IMR-90 (cell line): Measurements from ENCODE around the gene CREB3L1. TPM values are rescaled to one million over a fixed set of nuclear protein-coding genes. Genes with fewer than 3 reads are reported as not detected.

ENCODE experiments used
- ATAC-seq: fragments of 200-7000 bp; cut with Tn5 transposase; 2 replicates; pipeline ENCODE4 v1.9.1; 2020; ENCODE audit warnings: low read depth, mild to moderate bottlenecking, moderate library complexity
- BruUV-seq: library from RNA; stranded (reverse); fragments of 400-500 nt; replicated peaks from 2 replicates; lab custom pipeline; 2021; lab: Mats Ljungman, UMichigan
- CTCF ChIA-PET: fragments of 300-600 bp; formaldehyde crosslinking; extraction: SDS; loops from one replicate; lab custom pipeline; 2021; ENCODE audit warnings: antibody characterized with exemption; lab: Yijun Ruan, JAX
- POLR2A ChIA-PET: fragments of 300-600 bp; sonication (Branson Sonifier 250); formaldehyde crosslinking; loops from one replicate; lab custom pipeline; 2022; ENCODE audit warnings: antibody characterized with exemption; ENCODE audit not compliant: unreplicated experiment; lab: Charles Lee
- DNase-seq: peaks from one replicate; pipeline ENCODE4 v3.0.0; 2013
- H2AFZ ChIP-seq: replicated peaks from 2 replicates; pipeline ENCODE3; 2013; ENCODE audit warnings: low read length, mild to moderate bottlenecking; ENCODE audit not compliant: poor library complexity
- H2AK5ac ChIP-seq: 2 replicates; pipeline ENCODE4 v1.6.1; 2013; ENCODE audit warnings: low read depth, low read length, inconsistent platforms
- H2AK9ac ChIP-seq: replicated peaks from 2 replicates; pipeline ENCODE3; 2013; ENCODE audit warnings: mild to moderate bottlenecking, low read depth, low read length, moderate library complexity; ENCODE audit not compliant: poor library complexity
- H2BK120ac ChIP-seq: 2 replicates; pipeline ENCODE4 v1.6.1; 2013; ENCODE audit warnings: low read depth, low read length, inconsistent platforms
- H2BK15ac ChIP-seq: 3 replicates; pipeline ENCODE4 v1.6.1; 2013; ENCODE audit warnings: low read depth, low read length, inconsistent platforms
- H2BK20ac ChIP-seq: 2 replicates; pipeline ENCODE4 v1.6.1; 2013; ENCODE audit warnings: low read depth, mild to moderate bottlenecking, inconsistent platforms, low read length, moderate library complexity
- H2BK5ac ChIP-seq: 2 replicates; pipeline ENCODE4 v1.6.1; 2013; ENCODE audit warnings: mild to moderate bottlenecking, low read depth, low read length, inconsistent platforms; ENCODE audit not compliant: poor library complexity, severe bottlenecking
- H3K14ac ChIP-seq: replicated peaks from 2 replicates; pipeline ENCODE4 v1.6.1; 2013; ENCODE audit warnings: low read depth, low read length, inconsistent platforms
- H3K18ac ChIP-seq: 2 replicates; pipeline ENCODE4 v1.6.1; 2013; ENCODE audit warnings: low read depth, low read length, control low read depth
- H3K23ac ChIP-seq: 2 replicates; pipeline ENCODE4 v1.6.1; 2013; ENCODE audit warnings: low read depth, low read length, inconsistent platforms
- H3K27ac ChIP-seq: 2 replicates; pipeline ENCODE4 v1.5.1; 2013; ENCODE audit warnings: mild to moderate bottlenecking, control low read depth, low read length; ENCODE audit not compliant: insufficient read depth
- H3K27me3 ChIP-seq: 2 replicates; pipeline ENCODE4 v1.6.1; 2013; ENCODE audit warnings: low read length; ENCODE audit not compliant: control insufficient read depth, insufficient read depth
- H3K36me3 ChIP-seq: 2 replicates; pipeline ENCODE4 v1.6.1; 2013; ENCODE audit warnings: low read length, mixed read lengths; ENCODE audit not compliant: control insufficient read depth, insufficient read depth
- H3K4ac ChIP-seq: 2 replicates; pipeline ENCODE4 v1.6.1; 2013; ENCODE audit warnings: low read depth, low read length, inconsistent platforms
- H3K4me1 ChIP-seq: 2 replicates; pipeline ENCODE4 v1.6.1; 2013; ENCODE audit warnings: low read length, mixed read lengths; ENCODE audit not compliant: control insufficient read depth, insufficient read depth
- H3K4me2 ChIP-seq: 2 replicates; pipeline ENCODE4 v1.6.1; 2013; ENCODE audit warnings: low read depth, mild to moderate bottlenecking, control low read depth, low read length, moderate library complexity
- H3K4me3 ChIP-seq: 2 replicates; pipeline ENCODE4 v1.5.1; 2013; ENCODE audit warnings: low read depth, mild to moderate bottlenecking, control low read depth, low read length, moderate library complexity; ENCODE audit not compliant: insufficient read depth
- H3K56ac ChIP-seq: 2 replicates; pipeline ENCODE4 v1.6.1; 2013; ENCODE audit warnings: low read length, inconsistent platforms; ENCODE audit not compliant: insufficient read depth; ENCODE audit errors: extremely low read depth
- H3K79me1 ChIP-seq, 2 experiments: 2 replicates each; pipeline ENCODE4 v1.6.1; 2013; ENCODE audit warnings: low read length in 2 of 2, inconsistent platforms in 1 of 2, low read depth in 1 of 2
- H3K9ac ChIP-seq: 2 replicates; pipeline ENCODE4 v1.6.1; 2013; ENCODE audit warnings: low read depth, low read length, control low read depth
- H3K9me1 ChIP-seq: 2 replicates; pipeline ENCODE4 v1.6.1; 2013; ENCODE audit warnings: low read length, inconsistent platforms; ENCODE audit not compliant: insufficient read depth
- H3K9me3 ChIP-seq: 2 replicates; pipeline ENCODE4 v1.6.1; 2013; ENCODE audit warnings: low read length; ENCODE audit not compliant: control insufficient read depth, insufficient read depth
- H4K20me1 ChIP-seq: 2 replicates; pipeline ENCODE4 v1.6.1; 2013; ENCODE audit warnings: low read length, inconsistent platforms; ENCODE audit not compliant: insufficient read depth
- H4K5ac ChIP-seq: 2 replicates; pipeline ENCODE4 v1.6.1; 2013; ENCODE audit warnings: mild to moderate bottlenecking, low read depth, low read length, control low read depth
- H4K8ac ChIP-seq, 2 experiments: 2 replicates each; pipeline ENCODE4 v1.6.1; 2013; ENCODE audit warnings: low read depth in 2 of 2, low read length in 2 of 2, control low read depth in 1 of 2, inconsistent platforms in 1 of 2
- H4K91ac ChIP-seq: 2 replicates; pipeline ENCODE4 v1.6.1; 2013; ENCODE audit warnings: low read depth, low read length, inconsistent platforms; ENCODE audit not compliant: insufficient read depth
- BHLHE40 ChIP-seq: fragments of 150-350 bp; IDR thresholded peaks from 2 replicates; pipeline ENCODE4 v1.6.1; 2016; ENCODE audit warnings: mild to moderate bottlenecking, low read depth, low read length
- CHD1 ChIP-seq: IDR thresholded peaks from 2 replicates; pipeline ENCODE4 v1.6.1; 2012; ENCODE audit warnings: low read depth, low read length, improper control_type of control experiment
- FOS ChIP-seq: fragments of 150-350 bp; IDR thresholded peaks from 2 replicates; pipeline ENCODE4 v1.6.1; 2016; ENCODE audit warnings: low read depth, low read length
- MAFK ChIP-seq: IDR thresholded peaks from 2 replicates; pipeline ENCODE4 v1.6.1; 2012; ENCODE audit warnings: low read depth, low read length, improper control_type of control experiment
- NFE2L2 ChIP-seq: fragments of 150-350 bp; IDR thresholded peaks from 2 replicates; pipeline ENCODE4 v1.6.1; 2016; ENCODE audit warnings: low read depth, mild to moderate bottlenecking, low read length
- RAD21 ChIP-seq: IDR thresholded peaks from 2 replicates; pipeline ENCODE4 v1.6.1; 2012; ENCODE audit warnings: low read length, improper control_type of control experiment
- RCOR1 ChIP-seq: IDR thresholded peaks from 2 replicates; pipeline ENCODE4 v1.6.1; 2012; ENCODE audit warnings: mild to moderate bottlenecking, low read length, improper control_type of control experiment; ENCODE audit not compliant: insufficient replicate concordance
- RFX5 ChIP-seq: IDR thresholded peaks from 2 replicates; pipeline ENCODE4 v1.8.0; 2012; ENCODE audit warnings: low read depth, mild to moderate bottlenecking, low read length, moderate library complexity
- WGBS, 2 experiments: methylation state at CpG; one replicate each; pipeline versions ENCODE4 v1.1.5 to v1.1.7; 2013; ENCODE audit warnings: missing lambda C conversion rate in 2 of 2; ENCODE audit not compliant: insufficient read length in 1 of 2; ENCODE audit errors: extremely low coverage in 2 of 2; 5-methylcytosine and 5-hydroxymethylcytosine counted together
- dilution Hi-C: fragments of 300-500 bp; cut with HindIII; formaldehyde crosslinking; loops from one replicate; pipeline ENCODE4 v1.14.3; 2018; ENCODE audit warnings: low sequenced_read_pairs; ENCODE audit not compliant: unreplicated experiment
- in situ Hi-C: fragments of 300-500 bp; cut with MboI; formaldehyde crosslinking; loops from 3 replicates; pipeline ENCODE4 v1.14.3; 2019; ENCODE audit warnings: low sequenced_read_pairs, inconsistent platforms, mixed read lengths
- intact Hi-C: fragments of 100-400 bp; cut with micrococcal nuclease; formaldehyde crosslinking; loops from 2 replicates; pipeline ENCODE4 v1.10.0; 2022
- polyA plus RNA-seq, 3 experiments: library from polyadenylated mRNA; depleted of rRNA; stranded (reverse); fragments of >200 nt; gene quantifications; 2 replicates each; pipeline ENCODE4 v1.2.3, GENCODE V29; 2012; ENCODE audit warnings: low replicate concordance in 1 of 3
- total RNA-seq: library from RNA; depleted of rRNA; stranded (reverse); fragments of >200 nt; gene quantifications from 2 replicates; pipeline ENCODE4 v1.2.3, GENCODE V29; 2012
- TF ChIP-seq, protein P1 (sequence below): fragments of 150-350 bp; IDR thresholded peaks from 2 replicates; pipeline ENCODE4 v1.6.1; 2016; ENCODE audit warnings: low read depth, mild to moderate bottlenecking, low read length, moderate library complexity, borderline replicate concordance

Gene CREB3L1
- total and polyA plus RNA-seq, 2 of the 4 experiments (the other 2 are of a cell fraction), result 8.1 to 82.3 TPM

DNA sequence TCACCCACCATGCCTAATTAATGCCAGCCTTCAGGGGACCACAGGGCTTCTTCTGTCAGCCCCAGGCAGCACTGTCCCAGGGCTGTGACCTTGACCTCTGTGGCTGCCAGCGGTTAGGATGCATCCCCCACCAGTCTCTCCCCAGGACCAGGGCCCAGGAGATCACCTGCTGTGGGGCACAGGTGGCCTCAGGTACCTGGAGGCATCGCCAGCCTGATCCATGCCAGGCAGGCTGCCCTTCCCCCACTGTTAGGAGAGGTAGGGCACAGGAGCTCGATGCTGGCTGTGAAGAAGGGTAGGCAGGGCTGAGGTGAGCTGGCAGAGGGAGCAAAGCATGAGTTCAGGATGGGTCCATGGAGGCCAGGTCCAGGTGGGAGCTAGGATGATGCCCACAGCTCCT lies 87.3 kb downstream of the CREB3L1 start:
- Histone ChIP-seq H3K4me2 (no peak overlapping the region), H3K27ac (no peak overlapping the region), H4K5ac (no peak overlapping the region), H3K4me1 (peaks cover 41% of the 10 kb centered on the region), H4K20me1 (peaks cover 33% of the 10 kb centered on the region), H3K27me3 (no peaks in the 10 kb centered on the region), H2BK120ac (no peak overlapping the region), H2BK20ac (no peak overlapping the region), H2AK5ac (no peak overlapping the region), H3K56ac (no peak overlapping the region), H2BK5ac (no peak overlapping the region), H4K91ac (no peak overlapping the region), H3K4ac (no peak overlapping the region), H4K8ac (no peak overlapping the region), H2BK15ac (no peak overlapping the region), H3K9me1 (peaks cover 9% of the 10 kb centered on the region; the same call in 1 of the 2 replicates), H3K79me1 (peaks cover 27 to 69% of the 10 kb centered on the region in 2 experiments), H3K14ac (no peak overlapping the region), H3K23ac (no peak overlapping the region), H2AFZ (no peak overlapping the region), H3K18ac (no peak overlapping the region), H3K4me3 (no peak overlapping the region), H3K36me3 (peaks cover 6% of the 10 kb centered on the region; the same call in 1 of the 2 replicates), H3K9me3 (no peaks in the 10 kb centered on the region), H3K9ac (no peak overlapping the region), H2AK9ac (no peak overlapping the region)
- no peak for ATAC-seq
- WGBS, 2 experiments, result no CpG with 5 or more reads among the region's 3 CpGs
- POLR2A ChIA-PET, result no interaction called here
- dilution Hi-C loops, result no loop called here
- TF ChIP-seq FOS (no peak), RAD21 (no peak), RCOR1 (no peak), BHLHE40 (no peak), RFX5 (no peak), CHD1 (no peak), MAFK (no peak), NFE2L2 (no peak)
- TF ChIP-seq, protein P1, sequence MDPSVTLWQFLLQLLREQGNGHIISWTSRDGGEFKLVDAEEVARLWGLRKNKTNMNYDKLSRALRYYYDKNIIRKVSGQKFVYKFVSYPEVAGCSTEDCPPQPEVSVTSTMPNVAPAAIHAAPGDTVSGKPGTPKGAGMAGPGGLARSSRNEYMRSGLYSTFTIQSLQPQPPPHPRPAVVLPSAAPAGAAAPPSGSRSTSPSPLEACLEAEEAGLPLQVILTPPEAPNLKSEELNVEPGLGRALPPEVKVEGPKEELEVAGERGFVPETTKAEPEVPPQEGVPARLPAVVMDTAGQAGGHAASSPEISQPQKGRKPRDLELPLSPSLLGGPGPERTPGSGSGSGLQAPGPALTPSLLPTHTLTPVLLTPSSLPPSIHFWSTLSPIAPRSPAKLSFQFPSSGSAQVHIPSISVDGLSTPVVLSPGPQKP, result no peak
- BruUV-seq, result no TSS peak
- in situ Hi-C loops, result no loop called here
- CTCF ChIA-PET, result interaction anchor here (0.7 kb wide), 1 partner anchor 13 kb away, joined by 3 read pairs; no protein-coding TSS in a partner anchor
- intact Hi-C loops, result no loop called here
- DNase-seq, result no peak
